Measurements from ENCODE around the gene PRICKLE3.
"Not testable (repeated sequence)": the region's sequence is repeated elsewhere in the genome, so short reads cannot be mapped to it uniquely, and the experiment has no call there.

The PRICKLE3 gene

DNA sequence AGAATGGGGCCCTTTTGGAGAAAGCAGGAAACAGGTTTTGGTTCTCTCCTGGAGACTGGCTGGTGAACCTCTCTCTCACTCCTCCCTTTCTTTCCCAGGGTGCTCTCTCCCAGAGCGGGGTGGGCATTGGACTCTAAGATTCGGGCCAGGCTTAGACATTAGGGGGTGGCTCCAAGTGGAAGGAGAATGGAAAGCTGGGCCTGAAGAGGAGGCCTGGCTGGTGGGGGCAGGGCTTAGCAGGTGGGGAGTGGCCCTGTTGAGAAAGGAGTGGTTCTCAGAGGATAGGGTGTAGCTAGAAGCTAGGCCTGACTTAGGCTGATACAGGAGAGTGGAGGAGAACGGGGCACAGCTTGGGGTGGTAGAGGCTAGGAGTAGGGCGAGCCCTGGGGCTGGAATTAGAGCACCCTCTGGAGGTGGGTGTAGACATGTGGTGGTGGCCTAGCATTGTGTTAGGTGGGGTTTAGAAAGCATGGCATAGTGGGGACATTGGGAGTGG lies 8.8 kb downstream of the PRICKLE3 start:
- TF ChIP-seq, protein P1, sequence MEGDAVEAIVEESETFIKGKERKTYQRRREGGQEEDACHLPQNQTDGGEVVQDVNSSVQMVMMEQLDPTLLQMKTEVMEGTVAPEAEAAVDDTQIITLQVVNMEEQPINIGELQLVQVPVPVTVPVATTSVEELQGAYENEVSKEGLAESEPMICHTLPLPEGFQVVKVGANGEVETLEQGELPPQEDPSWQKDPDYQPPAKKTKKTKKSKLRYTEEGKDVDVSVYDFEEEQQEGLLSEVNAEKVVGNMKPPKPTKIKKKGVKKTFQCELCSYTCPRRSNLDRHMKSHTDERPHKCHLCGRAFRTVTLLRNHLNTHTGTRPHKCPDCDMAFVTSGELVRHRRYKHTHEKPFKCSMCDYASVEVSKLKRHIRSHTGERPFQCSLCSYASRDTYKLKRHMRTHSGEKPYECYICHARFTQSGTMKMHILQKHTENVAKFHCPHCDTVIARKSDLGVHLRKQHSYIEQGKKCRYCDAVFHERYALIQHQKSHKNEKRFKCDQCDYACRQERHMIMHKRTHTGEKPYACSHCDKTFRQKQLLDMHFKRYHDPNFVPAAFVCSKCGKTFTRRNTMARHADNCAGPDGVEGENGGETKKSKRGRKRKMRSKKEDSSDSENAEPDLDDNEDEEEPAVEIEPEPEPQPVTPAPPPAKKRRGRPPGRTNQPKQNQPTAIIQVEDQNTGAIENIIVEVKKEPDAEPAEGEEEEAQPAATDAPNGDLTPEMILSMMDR (IDR thresholded peaks at IDR 0.05; ENCODE audit: low read depth, low read length, missing control alignments), result peak; percentile 16
- no peaks in the 10 kb centered on the region for H3K27me3 ChIP-seq (replicated peaks)
- no peak for DNase-seq
- no peak overlapping the region for H3K4me3 ChIP-seq (ENCODE audit: low read depth, low read length)
- in situ Hi-C loops (cut with HindIII; ENCODE audit: low pct_ligation_motif_present, low sequenced_read_pairs), result no loop called here
- H3K36me3 ChIP-seq (replicated peaks), result no peaks in the 10 kb centered on the region
- H3K27ac ChIP-seq, result no peak overlapping the region

DNA sequence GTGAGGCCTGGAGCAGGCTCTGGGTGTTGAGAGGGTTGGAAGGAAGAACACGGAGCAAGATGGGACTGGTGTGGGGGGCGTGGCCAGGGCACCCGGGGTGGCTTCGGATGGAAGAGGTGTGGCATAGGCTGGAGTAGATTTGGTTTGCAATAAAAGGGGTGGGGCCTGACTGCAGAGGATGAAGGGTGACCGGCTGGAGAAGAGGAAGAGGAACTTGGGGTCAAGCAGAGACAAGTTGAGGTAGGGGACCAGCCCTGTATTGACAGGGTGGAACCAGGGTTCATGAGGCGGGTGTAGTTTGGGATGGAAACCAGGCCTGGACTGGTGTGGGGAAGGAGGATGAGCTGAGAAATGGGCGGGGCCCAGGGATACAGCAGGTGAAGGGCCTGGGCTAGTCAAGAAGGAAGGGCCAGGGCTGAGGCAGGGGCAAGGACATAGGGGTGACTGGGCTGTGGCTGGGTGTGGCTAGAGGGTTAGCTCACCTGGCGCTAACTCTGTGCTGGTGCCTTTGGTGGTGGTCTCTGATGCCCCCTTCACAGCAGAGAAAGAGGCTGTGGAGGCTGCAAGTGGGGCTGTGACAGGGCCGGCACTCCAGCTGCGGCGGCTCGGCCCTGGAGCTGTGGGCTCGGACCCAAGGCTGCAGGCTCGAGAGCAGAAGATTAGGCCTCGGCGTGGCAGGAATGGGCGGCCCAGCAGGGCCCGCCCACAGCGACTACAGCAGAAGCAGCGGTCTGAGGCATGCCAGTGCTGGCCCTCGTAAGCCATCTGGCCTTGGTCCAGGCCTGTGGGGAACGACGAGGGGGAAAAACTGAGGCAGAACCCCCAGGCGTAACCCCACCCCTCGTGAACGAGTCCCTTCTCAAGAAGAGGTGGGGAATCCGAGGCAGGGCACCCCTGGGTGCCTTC lies 9.5 kb downstream of the PRICKLE3 start:
- H3K4me3 ChIP-seq (ENCODE audit: low read depth, low read length), result no peak overlapping the region
- H3K36me3 ChIP-seq (replicated peaks), result no peaks in the 10 kb centered on the region
- no peaks in the 10 kb centered on the region for H3K27me3 ChIP-seq (replicated peaks)
- in situ Hi-C loops (cut with HindIII; ENCODE audit: low pct_ligation_motif_present, low sequenced_read_pairs), result no loop called here
- no peak overlapping the region for H3K27ac ChIP-seq
- no peak for DNase-seq
- TF ChIP-seq, protein P1 (IDR thresholded peaks at IDR 0.05; ENCODE audit: low read depth, low read length, missing control alignments), result no peak

DNA sequence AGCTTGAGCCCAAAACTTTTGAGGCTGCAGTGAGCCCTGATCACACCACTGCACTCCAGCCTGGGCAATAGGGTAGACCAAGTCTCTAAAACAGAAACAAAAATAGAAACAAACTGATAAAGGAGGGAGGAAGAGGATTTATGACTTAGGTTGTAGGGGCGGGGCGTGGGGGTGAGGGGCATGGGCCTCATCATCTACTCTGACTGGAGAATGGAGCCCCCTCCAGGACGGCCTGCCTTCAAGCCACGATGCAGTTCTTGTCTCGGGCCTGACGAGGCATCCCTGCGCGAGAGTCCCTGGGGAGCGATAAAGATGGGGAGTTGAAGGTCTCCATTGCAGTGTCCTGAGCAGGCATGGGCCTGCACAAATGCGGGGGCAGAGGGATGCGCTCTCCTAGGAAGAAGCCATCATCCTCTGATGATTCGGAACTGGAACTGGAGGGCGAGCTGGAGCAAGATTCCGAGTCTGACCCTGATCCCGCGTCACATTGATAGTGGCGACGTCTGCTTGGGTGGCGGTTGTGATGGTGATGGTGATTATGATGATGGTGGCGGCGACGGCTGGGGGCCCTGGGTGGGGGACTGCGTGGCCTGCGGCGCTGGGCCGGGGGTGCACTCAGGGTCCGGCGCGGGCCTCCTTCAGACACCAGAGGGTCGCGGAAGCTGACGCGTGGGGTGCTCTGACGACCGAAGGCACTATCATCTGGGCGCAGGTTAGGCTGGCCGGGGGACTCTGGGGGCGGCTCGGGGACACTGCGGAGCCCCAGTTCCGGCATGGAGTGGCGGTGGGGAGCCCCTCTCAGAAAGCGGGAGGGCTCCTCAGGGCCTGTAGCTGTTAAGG lies 10.5 kb downstream of the PRICKLE3 start:
- Histone ChIP-seq H3K36me3 (replicated peaks) (no peaks in the 10 kb centered on the region), H3K4me3 (ENCODE audit: low read depth, low read length) (no peak overlapping the region)
- in situ Hi-C loops (cut with HindIII; ENCODE audit: low pct_ligation_motif_present, low sequenced_read_pairs), result no loop called here

DNA sequence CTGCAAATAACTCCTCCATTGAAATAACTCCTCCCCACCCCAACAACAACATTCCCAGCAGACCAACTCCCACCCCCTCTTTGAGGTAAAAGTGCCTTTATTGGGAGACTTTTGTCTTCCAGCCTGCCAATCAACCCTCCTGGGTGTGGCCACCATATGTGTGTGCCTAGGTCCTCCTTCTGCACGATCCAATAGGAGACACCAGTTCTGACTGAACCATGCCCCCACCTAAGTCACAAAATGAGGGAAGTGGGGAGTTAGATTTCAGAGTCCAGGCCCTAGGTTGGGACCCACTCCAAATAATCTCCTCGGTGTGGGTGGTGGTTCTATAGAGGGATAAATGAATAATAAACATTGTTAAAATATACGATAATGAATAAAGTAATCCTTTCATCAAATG lies 11.4 kb downstream of the PRICKLE3 start:
- no peaks in the 10 kb centered on the region for H3K27me3 ChIP-seq (replicated peaks)
- DNase-seq, result no peak
- in situ Hi-C loops (cut with HindIII; ENCODE audit: low pct_ligation_motif_present, low sequenced_read_pairs), result no loop called here
- H3K27ac ChIP-seq, result no peak overlapping the region
- TF ChIP-seq, protein P1 (IDR thresholded peaks at IDR 0.05; ENCODE audit: low read depth, low read length, missing control alignments), result no peak
- H3K36me3 ChIP-seq (replicated peaks), result no peaks in the 10 kb centered on the region
- H3K4me3 ChIP-seq (ENCODE audit: low read depth, low read length), result no peak overlapping the region

More for the DNA sequence above, 10.5 kb downstream of the PRICKLE3 start:
- DNase-seq, result no peak
- TF ChIP-seq, protein P1 (IDR thresholded peaks at IDR 0.05; ENCODE audit: low read depth, low read length, missing control alignments), result no peak
- no peaks in the 10 kb centered on the region for H3K27me3 ChIP-seq (replicated peaks)
- no peak overlapping the region for H3K27ac ChIP-seq

DNA sequence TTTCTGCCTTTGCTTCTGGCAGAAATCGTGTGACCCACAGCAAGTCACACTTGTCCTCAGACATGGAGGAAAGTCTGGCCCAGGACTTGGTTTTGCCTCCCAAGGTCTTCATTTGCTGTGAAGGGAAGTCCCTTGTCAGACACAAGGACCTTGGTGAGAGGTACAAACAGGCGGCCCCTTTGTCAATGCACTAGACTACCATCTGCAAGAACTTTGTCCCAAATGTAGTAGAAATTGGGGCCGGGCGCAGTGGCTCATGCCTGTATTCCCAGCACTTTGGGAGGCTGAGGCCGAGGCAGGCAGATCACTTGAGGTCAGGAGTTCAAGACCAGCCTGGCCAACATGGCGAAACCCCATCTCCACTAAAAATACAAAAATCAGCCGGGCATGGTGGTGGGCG lies 12.6 kb downstream of the PRICKLE3 start:
- H3K36me3 ChIP-seq (replicated peaks); DNase-seq; H3K27ac ChIP-seq; in situ Hi-C loops (cut with HindIII; ENCODE audit: low pct_ligation_motif_present, low sequenced_read_pairs); H3K4me3 ChIP-seq (ENCODE audit: low read depth, low read length); H3K27me3 ChIP-seq (replicated peaks): not testable (repeated sequence)

DNA sequence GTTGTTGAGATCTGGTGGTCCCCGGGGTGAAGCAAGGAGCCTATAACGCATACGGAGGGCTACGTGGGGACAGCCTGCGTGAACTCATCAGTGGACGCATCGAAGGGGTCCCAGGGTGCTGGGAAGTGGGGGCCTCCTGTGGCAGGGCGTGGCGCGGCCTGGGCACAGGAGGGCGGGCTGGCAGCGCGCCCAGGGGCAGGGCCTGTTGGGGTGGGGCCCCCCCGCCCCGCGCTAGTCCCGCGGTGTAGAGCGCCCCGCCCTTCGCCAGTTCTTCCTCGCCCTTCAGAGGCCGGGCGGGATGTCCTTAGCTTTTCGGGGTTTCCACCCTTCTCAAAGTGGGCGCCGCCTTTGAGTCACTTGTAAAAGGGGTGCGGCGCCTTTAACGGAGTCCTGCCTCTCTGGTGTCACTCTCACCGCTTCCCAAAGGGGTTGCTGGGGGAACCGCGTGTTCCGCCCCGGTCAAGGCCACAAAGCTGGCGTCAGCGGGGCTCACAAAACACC lies 13.8 kb downstream of the PRICKLE3 start:
- no peak for DNase-seq
- H3K27me3 ChIP-seq (replicated peaks), result no peaks in the 10 kb centered on the region
- TF ChIP-seq, protein P1 (IDR thresholded peaks at IDR 0.05; ENCODE audit: low read depth, low read length, missing control alignments), result no peak
- H3K36me3 ChIP-seq (replicated peaks), result no peaks in the 10 kb centered on the region
- H3K4me3 ChIP-seq (ENCODE audit: low read depth, low read length), result peak overlapping the region; percentile 77
- peak overlapping the region; percentile 45 for H3K27ac ChIP-seq
- in situ Hi-C loops (cut with HindIII; ENCODE audit: low pct_ligation_motif_present, low sequenced_read_pairs), result no loop called here

All from brain microvascular endothelial cell (primary cell).